Measurements from ENCODE around the gene TAAR6. TPM values are rescaled to one million over a fixed set of nuclear protein-coding genes. Genes with fewer than 3 reads are reported as not detected.
"Not testable (repeated sequence)": the region's sequence is repeated elsewhere in the genome, so short reads cannot be mapped to it uniquely, and the experiment has no call there.

Gene TAAR6
- not detected in 2 replicates for total RNA-seq (2014; rRNA removed; shearing (Covaris generic))

- no peak for DNase-seq (ENCODE audit: low spot score)
Measured at GRCh38 chr6:132570221-132570777, at the start of gene TAAR6. Gene TAAR6, plus strand, starts transcription at chr6:132570322. Its CDS starts 0 bp downstream, at chr6:132570322.

GRCh38 chr6:132520953-132521352, 49.2 kb upstream of the TAAR6 start:
- DNase-seq (ENCODE audit: low spot score): no peak

- no peak for DNase-seq (ENCODE audit: low spot score)
Measured at GRCh38 chr6:132524646-132525045, 45.5 kb upstream of the TAAR6 start.

DNA sequence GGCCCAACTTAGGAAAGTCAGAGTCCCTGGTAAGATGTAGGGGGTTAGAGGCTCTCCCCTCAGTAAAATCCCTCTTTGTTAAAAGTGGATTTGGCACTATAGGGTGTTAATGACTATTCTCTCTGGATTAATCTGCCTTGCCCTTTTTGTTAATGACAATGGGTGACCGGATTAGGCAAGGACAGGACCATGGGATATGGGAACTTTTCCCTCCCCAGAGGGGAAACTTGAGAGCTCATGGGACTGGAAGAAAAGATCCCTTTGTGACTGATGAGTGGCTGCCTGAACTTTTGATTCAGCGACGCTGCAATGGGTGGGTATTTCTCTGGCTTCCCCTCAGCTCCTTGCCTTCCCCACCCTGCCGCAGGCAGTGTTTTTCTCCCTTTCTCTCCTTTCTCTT, 44.3 kb upstream of the TAAR6 start:
- DNase-seq (ENCODE audit: low spot score): no peak

- DNase-seq (ENCODE audit: low spot score): no peak
Measured at GRCh38 chr6:132526461-132526860, 43.7 kb upstream of the TAAR6 start.

GRCh38 chr6:132527791-132528190, 42.3 kb upstream of the TAAR6 start:
- no peak for DNase-seq (ENCODE audit: low spot score)

GRCh38 chr6:132530293-132530974, 39.7 kb upstream of the TAAR6 start:
- DNase-seq (ENCODE audit: low spot score): peak; percentile 15

GRCh38 chr6:132534546-132534945, 35.6 kb upstream of the TAAR6 start:
- DNase-seq (ENCODE audit: low spot score): not testable (repeated sequence)

DNA sequence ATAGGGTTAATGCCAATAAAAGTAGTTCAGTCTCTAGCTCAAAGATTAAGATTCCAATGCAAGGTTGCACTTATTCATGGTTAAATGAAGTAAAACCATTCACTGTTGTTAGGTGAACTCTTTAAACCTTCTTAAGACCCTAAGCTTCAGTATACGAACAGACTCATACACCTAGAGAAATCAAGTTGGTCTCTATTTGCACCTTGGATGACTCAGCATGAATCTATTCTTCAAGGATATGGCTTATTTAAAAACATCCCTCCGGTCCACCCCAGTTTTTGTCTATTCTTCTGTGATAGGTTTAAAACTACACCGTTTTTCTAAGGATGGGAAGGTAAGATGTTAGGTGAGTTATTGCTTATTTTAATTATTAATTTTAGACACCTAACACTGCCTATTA, 33.0 kb upstream of the TAAR6 start:
- DNase-seq (ENCODE audit: low spot score): no peak

DNA sequence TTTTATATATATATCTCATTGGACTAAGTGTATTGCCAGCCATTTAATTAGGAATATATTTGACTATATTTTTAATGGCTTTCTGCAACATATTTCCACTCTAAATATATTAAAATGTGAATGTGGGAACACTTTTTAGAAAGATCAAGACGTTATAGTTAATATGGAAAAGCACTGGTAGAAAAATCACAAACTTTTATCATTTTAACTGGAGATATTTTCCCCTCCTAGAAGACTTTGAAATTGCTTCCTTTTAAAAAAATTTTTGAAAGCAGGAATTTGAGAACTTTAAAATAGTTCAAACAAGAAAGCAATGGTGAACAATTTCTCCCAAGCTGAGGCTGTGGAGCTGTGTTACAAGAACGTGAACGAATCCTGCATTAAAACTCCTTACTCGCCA, 32.1 kb upstream of the TAAR6 start, which contains the start of gene TAAR9:
Gene TAAR9, plus strand, starts transcription at position 301 of the 400 bp plus-strand sequence. Its CDS starts 13 bp downstream, at position 314.
- DNase-seq (ENCODE audit: low spot score): no peak

DNA sequence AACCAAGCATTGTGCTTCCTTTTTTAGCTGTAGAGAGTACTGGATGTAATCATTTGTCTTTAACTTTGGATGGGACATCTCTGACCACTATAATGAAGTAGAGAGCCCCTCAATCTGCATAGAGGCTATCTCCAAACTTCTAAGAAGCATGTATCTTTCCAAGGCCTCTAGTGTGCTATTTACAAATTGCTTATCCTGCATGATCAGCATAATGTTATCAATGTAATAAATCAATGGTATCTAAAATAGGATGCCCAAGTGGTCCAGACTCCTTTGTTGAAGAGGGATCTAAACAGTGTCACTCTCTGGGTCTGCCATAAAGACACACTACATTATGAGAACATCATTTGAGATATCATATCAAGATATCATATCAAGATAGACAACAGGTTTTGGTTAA, 25.3 kb upstream of the TAAR6 start:
- DNase-seq (ENCODE audit: low spot score): no peak

GRCh38 chr6:132548746-132549463, 21.2 kb upstream of the TAAR6 start:
- no peak for DNase-seq (ENCODE audit: low spot score)

GRCh38 chr6:132551214-132551613, 18.9 kb upstream of the TAAR6 start:
- no peak for DNase-seq (ENCODE audit: low spot score)

DNA sequence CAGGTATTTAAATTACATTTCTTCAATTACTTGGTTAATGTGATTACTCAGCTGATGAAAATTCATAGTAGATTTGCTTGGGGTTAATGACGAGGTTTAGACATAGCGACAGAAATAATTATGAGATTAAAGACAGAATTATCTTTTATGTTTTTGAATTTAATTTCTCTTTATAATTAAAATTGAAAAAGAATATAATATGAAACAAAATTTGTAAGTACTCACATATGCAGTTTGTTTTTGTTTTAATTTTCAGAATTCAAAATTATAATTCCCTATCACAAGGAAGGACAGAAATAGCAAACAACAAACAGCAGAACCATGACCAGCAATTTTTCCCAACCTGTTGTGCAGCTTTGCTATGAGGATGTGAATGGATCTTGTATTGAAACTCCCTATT, 17.8 kb upstream of the TAAR6 start, which contains the start of gene TAAR8:
Gene TAAR8, plus strand, starts transcription at position 301 of the 400 bp plus-strand sequence. Its CDS starts 21 bp downstream, at position 322.
- no peak for DNase-seq (ENCODE audit: low spot score)

- not testable (repeated sequence) for DNase-seq (ENCODE audit: low spot score)
Measured at GRCh38 chr6:132560087-132560486, 10.0 kb upstream of the TAAR6 start.

DNA sequence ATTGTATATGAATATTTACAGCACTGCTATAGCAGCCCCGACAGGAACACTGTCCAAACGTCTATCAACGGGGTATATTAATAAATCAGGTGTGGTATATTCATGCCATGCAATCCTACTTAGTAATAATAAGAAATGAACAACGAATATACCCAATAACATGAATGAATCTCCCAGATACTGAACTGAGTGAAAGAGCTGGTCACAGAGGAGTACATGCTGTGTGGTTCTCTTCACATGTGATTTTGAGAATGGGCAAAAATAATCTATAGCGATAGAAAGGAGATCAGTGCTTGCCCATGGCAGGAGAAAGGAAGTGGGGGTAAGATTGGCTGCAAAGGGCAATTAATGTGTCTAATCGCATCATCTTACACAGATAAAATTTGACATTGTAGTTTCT, 3.7 kb upstream of the TAAR6 start:
- DNase-seq (ENCODE audit: low spot score): no peak

DNA sequence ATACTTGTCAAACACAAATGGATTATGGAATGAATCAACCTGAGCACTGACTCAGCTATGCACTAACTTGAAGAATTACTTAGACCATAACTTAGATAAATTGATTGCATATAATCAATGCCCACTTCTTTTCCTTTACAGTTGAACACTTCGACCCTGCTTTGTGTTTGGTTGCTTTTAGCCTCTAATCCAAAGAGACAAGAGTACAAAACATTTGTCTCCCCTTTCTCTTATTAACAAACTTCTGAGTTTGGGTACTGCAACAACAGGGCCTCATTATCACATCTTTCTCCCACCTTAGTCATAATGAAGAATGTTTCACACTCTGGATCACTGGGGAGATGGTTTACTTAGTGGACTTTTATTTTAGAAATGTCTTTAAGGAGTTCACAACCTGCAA, 2.6 kb upstream of the TAAR6 start:
- DNase-seq (ENCODE audit: low spot score): no peak

GRCh38 chr6:132568611-132569010, 1.5 kb upstream of the TAAR6 start:
- no peak for DNase-seq (ENCODE audit: low spot score)

- no peak for DNase-seq (ENCODE audit: low spot score)
Measured at GRCh38 chr6:132569170-132569569, 952 bp upstream of the TAAR6 start.

DNA sequence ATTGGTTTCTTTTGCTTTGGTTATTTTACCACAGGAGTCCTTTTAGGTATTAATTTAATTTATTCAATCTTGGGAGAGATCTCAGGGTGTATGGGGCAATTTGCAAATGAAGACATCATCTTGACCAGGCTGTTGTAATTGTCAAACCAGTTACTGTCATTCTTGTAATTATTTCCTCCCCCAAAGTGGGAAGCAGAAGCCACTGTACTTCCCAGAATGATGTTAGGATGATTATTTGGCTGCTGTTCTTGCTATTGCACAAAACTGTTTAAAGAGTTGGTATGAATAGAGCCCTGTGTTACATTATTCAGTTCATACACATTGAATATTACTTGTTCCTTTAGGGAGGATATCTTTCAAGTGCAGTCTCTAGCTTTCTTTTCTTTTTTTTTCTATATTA, 1.7 kb downstream of the TAAR6 start:
- no peak for DNase-seq (ENCODE audit: low spot score)

DNA sequence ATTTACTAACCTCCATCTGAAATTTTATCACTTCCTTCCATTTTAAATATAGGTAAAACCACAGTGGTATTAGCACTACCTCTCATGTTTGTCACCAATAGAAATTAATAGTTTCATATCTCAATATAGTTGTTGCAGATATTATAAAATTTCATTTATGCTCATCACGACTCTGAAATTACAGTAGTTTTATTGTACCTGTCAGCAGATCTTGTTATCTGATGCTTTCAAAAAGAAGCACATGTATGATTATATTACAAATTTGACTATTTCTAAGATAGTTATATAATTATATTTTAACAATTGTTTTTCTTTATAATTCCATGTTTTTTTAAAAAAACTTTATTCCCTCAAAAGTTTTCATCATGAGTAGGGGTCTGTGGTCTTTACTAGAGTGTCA, 14.6 kb downstream of the TAAR6 start:
- DNase-seq (ENCODE audit: low spot score): no peak

- DNase-seq (ENCODE audit: low spot score): no peak
Measured at GRCh38 chr6:132587424-132587823, 17.3 kb downstream of the TAAR6 start.

GRCh38 chr6:132589454-132589853, 19.3 kb downstream of the TAAR6 start, which contains the start of gene TAAR5:
Gene TAAR5, minus strand, starts transcription at chr6:132589741. Its CDS starts 55 bp downstream, at chr6:132589686.
- no peak for DNase-seq (ENCODE audit: low spot score)
